Suppressor macrophage treated with lipopolysaccharide for 4 hours (primary cell): ENCODE measurements around the gene ELP6.
"Not testable (repeated sequence)": the region's sequence is repeated elsewhere in the genome, so short reads cannot be mapped to it uniquely, and the experiment has no call there.

Source experiments
- DNase-seq: peaks from one replicate; pipeline ENCODE4 v3.0.0-alpha.2; 2020

Gene ELP6

GRCh38 chr3:47505267-47505666 is 8.2 kb downstream of the ELP6 start:
- not testable (repeated sequence) for DNase-seq

GRCh38 chr3:47504113-47504512 is 9.4 kb downstream of the ELP6 start:
- DNase-seq: no peak

GRCh38 chr3:47503033-47503432 is 10.5 kb downstream of the ELP6 start:
- DNase-seq: no peak

GRCh38 chr3:47496892-47497291 is 16.6 kb downstream of the ELP6 start:
- DNase-seq: no peak

GRCh38 chr3:47495886-47496285 is 17.6 kb downstream of the ELP6 start:
- DNase-seq: no peak

- no peak for DNase-seq
Measured at GRCh38 chr3:47495111-47495510, 18.4 kb downstream of the ELP6 start.

- no peak for DNase-seq
Measured at GRCh38 chr3:47491777-47492176, 21.7 kb downstream of the ELP6 start.

- DNase-seq: no peak
Measured at GRCh38 chr3:47491186-47491585, 22.3 kb downstream of the ELP6 start.

- DNase-seq: no peak
Measured at GRCh38 chr3:47487265-47487664, 26.2 kb downstream of the ELP6 start.

GRCh38 chr3:47485812-47486211 is 27.7 kb downstream of the ELP6 start:
- DNase-seq: no peak

GRCh38 chr3:47482366-47482765 is 31.1 kb downstream of the ELP6 start:
- DNase-seq: no peak

GRCh38 chr3:47481763-47482162 is 31.7 kb downstream of the ELP6 start:
- DNase-seq: not testable (repeated sequence)

GRCh38 chr3:47480267-47480666 is 33.2 kb downstream of the ELP6 start:
- not testable (repeated sequence) for DNase-seq

- no peak for DNase-seq
Measured at GRCh38 chr3:47479826-47480160, 33.7 kb downstream of the ELP6 start.

- no peak for DNase-seq
Measured at GRCh38 chr3:47478022-47478421, 35.5 kb downstream of the ELP6 start.

GRCh38 chr3:47476644-47477199 is 36.8 kb downstream of the ELP6 start:
- no peak for DNase-seq

- no peak for DNase-seq
Measured at GRCh38 chr3:47476330-47476626, 37.2 kb downstream of the ELP6 start.

GRCh38 chr3:47475570-47476329 is 37.8 kb downstream of the ELP6 start, which contains the start of gene SCAP:
TSS of gene SCAP (minus strand) at chr3:47475941. CDS start at chr3:47442993, 32,948 bp downstream.
- DNase-seq: peak; percentile 95

- peak; percentile 0 for DNase-seq
Measured at GRCh38 chr3:47475029-47475569, 38.4 kb downstream of the ELP6 start.

GRCh38 chr3:47473391-47473790 is 40.1 kb downstream of the ELP6 start:
- DNase-seq: no peak

GRCh38 chr3:47469616-47470015 is 43.9 kb downstream of the ELP6 start:
- no peak for DNase-seq

GRCh38 chr3:47468315-47468714 is 45.2 kb downstream of the ELP6 start:
- not testable (repeated sequence) for DNase-seq

GRCh38 chr3:47464588-47464987 is 48.9 kb downstream of the ELP6 start:
- peak; percentile 75 for DNase-seq

- not testable (repeated sequence) for DNase-seq
Measured at GRCh38 chr3:47459534-47460085, 53.9 kb downstream of the ELP6 start.
